ENCODE results near the gene HSF2BP. TPM values are rescaled to one million over a fixed set of nuclear protein-coding genes. Genes with fewer than 3 reads are reported as not detected.
"Not testable (repeated sequence)": the region's sequence is repeated elsewhere in the genome, so short reads cannot be mapped to it uniquely, and the experiment has no call there.

HSF2BP gene
- polyA plus RNA-seq, 1 donor (not counting 4 experiments of a cell fraction or from before 2014, with no cell fraction given) = 6.1 TPM

GRCh38 chr21:43684424-43684823 lies 25.1 kb upstream of the HSF2BP start:
- Histone ChIP-seq H3K4me3 (ENCODE audit: control insufficient read depth in 2 of 3, extremely low read depth in 1 of 3, insufficient read depth in 2 of 3, low read depth in 1 of 3, low read length in 3 of 3) (no peak overlapping the region), H3K27me3 (ENCODE audit: control insufficient read depth, extremely low read depth, insufficient read depth, low read length) (no peaks in the 10 kb centered on the region), H4K20me1 (ENCODE audit: control insufficient read depth, extremely low read depth, insufficient read depth, low read length) (peaks cover 4% of the 10 kb centered on the region), H3K79me2 (ENCODE audit: control insufficient read depth, insufficient read depth, low read length) (peaks cover 3% of the 10 kb centered on the region), H3K9me1 (ENCODE audit: control insufficient read depth, extremely low read depth, insufficient read depth, low read length) (no peaks in the 10 kb centered on the region), H3K36me3 (ENCODE audit: control insufficient read depth in 2 of 2, extremely low read depth in 1 of 2, insufficient read depth in 2 of 2, low read length in 2 of 2) (peaks cover 27 to 45% of the 10 kb centered on the region in 2 experiments), H3K4me1 (ENCODE audit: control insufficient read depth, extremely low read depth, insufficient read depth, low read length) (peaks cover 7% of the 10 kb centered on the region), H3K27ac (ENCODE audit: control insufficient read depth, insufficient read depth, low read length) (no peak overlapping the region), H2AFZ (ENCODE audit: control insufficient read depth, low read length) (no peak overlapping the region), H3K9me3 (ENCODE audit: control insufficient read depth, low read depth, low read length) (no peaks in the 10 kb centered on the region), H3K9ac (ENCODE audit: control insufficient read depth, extremely low read depth, insufficient read depth, low read length) (no peak overlapping the region), H3K4me2 (ENCODE audit: control insufficient read depth, extremely low read depth, insufficient read depth, low read depth, low read length) (no peak overlapping the region)
- TF ChIP-seq EZH2 (IDR thresholded peaks at IDR 0.05; ENCODE audit: low read length) (no peak), CTCF (optimal IDR thresholded peaks at IDR 0.05 in 1 of 3, IDR thresholded peaks at IDR 0.05 in 1 of 3, conservative IDR thresholded peaks at IDR 0.05 in 1 of 3; ENCODE audit: extremely low read depth in 1 of 3, insufficient read depth in 2 of 3, low read length in 3 of 3) (no peak)
- DNase-seq (ENCODE audit: low read depth, low spot score) (no peak), FAIRE-seq (no peak)
- dilution Hi-C loops (cut with MboI; ENCODE audit: extremely low pct_ligation_motif_present, low sequenced_read_pairs) = no loop called here

- peaks cover 4% of the 10 kb centered on the region for H4K20me1 ChIP-seq (ENCODE audit: control insufficient read depth, extremely low read depth, insufficient read depth, low read length)
- H3K4me1 ChIP-seq (ENCODE audit: control insufficient read depth, extremely low read depth, insufficient read depth, low read length) = peaks cover 7% of the 10 kb centered on the region
- no peak overlapping the region for H2AFZ ChIP-seq (ENCODE audit: control insufficient read depth, low read length)
- no peaks in the 10 kb centered on the region for H3K9me3 ChIP-seq (ENCODE audit: control insufficient read depth, low read depth, low read length)
- peaks cover 26 to 37% of the 10 kb centered on the region in 2 experiments for H3K36me3 ChIP-seq (ENCODE audit: control insufficient read depth in 2 of 2, extremely low read depth in 1 of 2, insufficient read depth in 2 of 2, low read length in 2 of 2)
- DNase-seq (ENCODE audit: low read depth, low spot score) = no peak
- H3K9ac ChIP-seq (ENCODE audit: control insufficient read depth, extremely low read depth, insufficient read depth, low read length) = no peak overlapping the region
- peak overlapping the region; percentile 60 for H3K27ac ChIP-seq (ENCODE audit: control insufficient read depth, insufficient read depth, low read length)
- no peaks in the 10 kb centered on the region for H3K9me1 ChIP-seq (ENCODE audit: control insufficient read depth, extremely low read depth, insufficient read depth, low read length)
- FAIRE-seq = no peak
- TF ChIP-seq EZH2 (IDR thresholded peaks at IDR 0.05; ENCODE audit: low read length) (no peak), CTCF (optimal IDR thresholded peaks at IDR 0.05 in 1 of 3, IDR thresholded peaks at IDR 0.05 in 1 of 3, conservative IDR thresholded peaks at IDR 0.05 in 1 of 3; ENCODE audit: extremely low read depth in 1 of 3, insufficient read depth in 2 of 3, low read length in 3 of 3) (no peak)
- H3K4me2 ChIP-seq (ENCODE audit: control insufficient read depth, extremely low read depth, insufficient read depth, low read depth, low read length) = no peak overlapping the region
- H3K27me3 ChIP-seq (ENCODE audit: control insufficient read depth, extremely low read depth, insufficient read depth, low read length) = no peaks in the 10 kb centered on the region
- peaks cover 5% of the 10 kb centered on the region for H3K79me2 ChIP-seq (ENCODE audit: control insufficient read depth, insufficient read depth, low read length)
- dilution Hi-C loops (cut with MboI; ENCODE audit: extremely low pct_ligation_motif_present, low sequenced_read_pairs) = no loop called here
- no peak overlapping the region for H3K4me3 ChIP-seq (ENCODE audit: control insufficient read depth in 2 of 3, extremely low read depth in 1 of 3, insufficient read depth in 2 of 3, low read depth in 1 of 3, low read length in 3 of 3)
Observed at GRCh38 chr21:43681650-43682049, 22.4 kb upstream of the HSF2BP start.

GRCh38 chr21:43680421-43680820 lies 21.1 kb upstream of the HSF2BP start:
- H3K4me2 ChIP-seq (ENCODE audit: control insufficient read depth, extremely low read depth, insufficient read depth, low read depth, low read length); FAIRE-seq; DNase-seq (ENCODE audit: low read depth, low spot score); H3K9me3 ChIP-seq (ENCODE audit: control insufficient read depth, low read depth, low read length); H3K27me3 ChIP-seq (ENCODE audit: control insufficient read depth, extremely low read depth, insufficient read depth, low read length); dilution Hi-C loops (cut with MboI; ENCODE audit: extremely low pct_ligation_motif_present, low sequenced_read_pairs); H3K9ac ChIP-seq (ENCODE audit: control insufficient read depth, extremely low read depth, insufficient read depth, low read length); H3K9me1 ChIP-seq (ENCODE audit: control insufficient read depth, extremely low read depth, insufficient read depth, low read length); H4K20me1 ChIP-seq (ENCODE audit: control insufficient read depth, extremely low read depth, insufficient read depth, low read length); H3K4me3 ChIP-seq (ENCODE audit: control insufficient read depth in 2 of 3, extremely low read depth in 1 of 3, insufficient read depth in 2 of 3, low read depth in 1 of 3, low read length in 3 of 3); H3K4me1 ChIP-seq (ENCODE audit: control insufficient read depth, extremely low read depth, insufficient read depth, low read length); H3K79me2 ChIP-seq (ENCODE audit: control insufficient read depth, insufficient read depth, low read length); H3K27ac ChIP-seq (ENCODE audit: control insufficient read depth, insufficient read depth, low read length); H2AFZ ChIP-seq (ENCODE audit: control insufficient read depth, low read length): not testable (repeated sequence)
- peaks cover 29 to 31% of the 10 kb centered on the region in 2 experiments for H3K36me3 ChIP-seq (ENCODE audit: control insufficient read depth in 2 of 2, extremely low read depth in 1 of 2, insufficient read depth in 2 of 2, low read length in 2 of 2)
